GM18870 (cell line): Measurements from ENCODE around the gene RCBTB2.
A peak's percentile ranks its signal among the peaks of the same experiment; 100 is the strongest.

Source experiments
- ATAC-seq: cut with Tn5 transposase; IDR thresholded peaks from one replicate; pipeline ENCODE4 v1.9.1; 2021; ENCODE audit warnings: moderate library complexity; ENCODE audit not compliant: unreplicated experiment

Gene RCBTB2

GRCh38 chr13:48564056-48564455, 31.2 kb upstream of the RCBTB2 start:
- no peak for ATAC-seq

- ATAC-seq, result no peak
These were observed 30.7 kb upstream of the RCBTB2 start for GRCh38 chr13:48563626-48564025.

- peak; percentile 94 for ATAC-seq
These were observed 29.6 kb upstream of the RCBTB2 start for GRCh38 chr13:48562296-48563066.

GRCh38 chr13:48561466-48562235, 28.8 kb upstream of the RCBTB2 start:
- ATAC-seq, result no peak

GRCh38 chr13:48560657-48561337, 27.9 kb upstream of the RCBTB2 start:
- ATAC-seq, result no peak

- no peak for ATAC-seq
These were observed 26.9 kb upstream of the RCBTB2 start for GRCh38 chr13:48559638-48560320.

- ATAC-seq, result no peak
These were observed 23.9 kb upstream of the RCBTB2 start for GRCh38 chr13:48556817-48557216.

GRCh38 chr13:48555441-48555840, 22.6 kb upstream of the RCBTB2 start:
- ATAC-seq, result no peak

- ATAC-seq, result no peak
These were observed 18.4 kb upstream of the RCBTB2 start for GRCh38 chr13:48551329-48551728.

- no peak for ATAC-seq
These were observed 16.8 kb upstream of the RCBTB2 start for GRCh38 chr13:48549658-48550057.

GRCh38 chr13:48547663-48548092, 14.8 kb upstream of the RCBTB2 start:
- no peak for ATAC-seq

GRCh38 chr13:48545608-48546007, 12.7 kb upstream of the RCBTB2 start:
- no peak for ATAC-seq

GRCh38 chr13:48542581-48543341, 9.9 kb upstream of the RCBTB2 start:
- ATAC-seq, result no peak

- ATAC-seq, result no peak
These were observed 9.3 kb upstream of the RCBTB2 start for GRCh38 chr13:48542138-48542537.

GRCh38 chr13:48539550-48539949, 6.7 kb upstream of the RCBTB2 start:
- ATAC-seq, result no peak

- no peak for ATAC-seq
These were observed 3.9 kb upstream of the RCBTB2 start for GRCh38 chr13:48536621-48537250.

- ATAC-seq, result no peak
These were observed 2.9 kb upstream of the RCBTB2 start for GRCh38 chr13:48535766-48536165.

GRCh38 chr13:48534911-48535501, 2.1 kb upstream of the RCBTB2 start:
- no peak for ATAC-seq

- no peak for ATAC-seq
These were observed 1.2 kb upstream of the RCBTB2 start for GRCh38 chr13:48533961-48534600.
